ENCODE data around the gene AGMO.

AGMO gene

DNA sequence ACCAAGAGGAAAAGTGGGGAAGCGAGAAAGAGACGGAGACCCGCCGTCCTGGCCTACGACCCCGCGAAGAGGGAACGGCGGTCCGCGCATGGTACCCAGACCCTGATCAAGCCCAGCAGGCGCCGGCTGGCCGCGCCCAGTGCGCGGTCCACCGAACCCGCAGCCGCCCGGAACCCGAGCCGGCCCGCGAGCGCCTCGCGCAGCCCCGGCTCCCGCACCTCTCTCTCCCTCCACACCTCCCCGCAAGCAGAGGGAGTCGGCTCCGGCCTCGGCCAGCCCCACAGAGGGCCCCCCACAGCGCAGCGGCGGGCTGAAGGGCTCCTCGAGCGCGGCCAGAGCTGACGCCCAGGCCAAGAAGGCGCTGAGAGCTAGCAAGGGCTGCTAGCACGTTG lies 164.7 kb downstream of the AGMO start:
- H3K27me3 ChIP-seq, result no peaks in the 10 kb centered on the region
- DNase-seq, result no peak
- H3K4me1 ChIP-seq, result no peaks in the 10 kb centered on the region
- H3K4me3 ChIP-seq (ENCODE audit: low read depth, low read length), result no peak overlapping the region
- H3K9me3 ChIP-seq, result no peaks in the 10 kb centered on the region
- H3K36me3 ChIP-seq, result no peaks in the 10 kb centered on the region
- TF ChIP-seq, protein P1, sequence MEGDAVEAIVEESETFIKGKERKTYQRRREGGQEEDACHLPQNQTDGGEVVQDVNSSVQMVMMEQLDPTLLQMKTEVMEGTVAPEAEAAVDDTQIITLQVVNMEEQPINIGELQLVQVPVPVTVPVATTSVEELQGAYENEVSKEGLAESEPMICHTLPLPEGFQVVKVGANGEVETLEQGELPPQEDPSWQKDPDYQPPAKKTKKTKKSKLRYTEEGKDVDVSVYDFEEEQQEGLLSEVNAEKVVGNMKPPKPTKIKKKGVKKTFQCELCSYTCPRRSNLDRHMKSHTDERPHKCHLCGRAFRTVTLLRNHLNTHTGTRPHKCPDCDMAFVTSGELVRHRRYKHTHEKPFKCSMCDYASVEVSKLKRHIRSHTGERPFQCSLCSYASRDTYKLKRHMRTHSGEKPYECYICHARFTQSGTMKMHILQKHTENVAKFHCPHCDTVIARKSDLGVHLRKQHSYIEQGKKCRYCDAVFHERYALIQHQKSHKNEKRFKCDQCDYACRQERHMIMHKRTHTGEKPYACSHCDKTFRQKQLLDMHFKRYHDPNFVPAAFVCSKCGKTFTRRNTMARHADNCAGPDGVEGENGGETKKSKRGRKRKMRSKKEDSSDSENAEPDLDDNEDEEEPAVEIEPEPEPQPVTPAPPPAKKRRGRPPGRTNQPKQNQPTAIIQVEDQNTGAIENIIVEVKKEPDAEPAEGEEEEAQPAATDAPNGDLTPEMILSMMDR (IDR thresholded peaks at IDR 0.05; ENCODE audit: low read depth, low read length), result no peak

- Histone ChIP-seq H3K27me3 (no peaks in the 10 kb centered on the region), H3K4me1 (no peaks in the 10 kb centered on the region), H3K9me3 (no peaks in the 10 kb centered on the region), H3K4me3 (ENCODE audit: low read depth, low read length) (no peak overlapping the region), H3K36me3 (no peaks in the 10 kb centered on the region)
- TF ChIP-seq, protein P1 (IDR thresholded peaks at IDR 0.05; ENCODE audit: low read depth, low read length), result no peak
- peak; percentile 20 for DNase-seq
Measured at GRCh38 chr7:15396210-15397158, 165.3 kb downstream of the AGMO start.

GRCh38 chr7:15389073-15389472 lies 172.7 kb downstream of the AGMO start:
- Histone ChIP-seq H3K9me3 (no peaks in the 10 kb centered on the region), H3K4me1 (no peaks in the 10 kb centered on the region), H3K27me3 (no peaks in the 10 kb centered on the region), H3K4me3 (ENCODE audit: low read depth, low read length) (no peak overlapping the region), H3K36me3 (no peaks in the 10 kb centered on the region)
- DNase-seq, result no peak
- TF ChIP-seq, protein P1 (IDR thresholded peaks at IDR 0.05; ENCODE audit: low read depth, low read length), result peak; percentile 7; the same call in 1 of the 2 replicates

DNA sequence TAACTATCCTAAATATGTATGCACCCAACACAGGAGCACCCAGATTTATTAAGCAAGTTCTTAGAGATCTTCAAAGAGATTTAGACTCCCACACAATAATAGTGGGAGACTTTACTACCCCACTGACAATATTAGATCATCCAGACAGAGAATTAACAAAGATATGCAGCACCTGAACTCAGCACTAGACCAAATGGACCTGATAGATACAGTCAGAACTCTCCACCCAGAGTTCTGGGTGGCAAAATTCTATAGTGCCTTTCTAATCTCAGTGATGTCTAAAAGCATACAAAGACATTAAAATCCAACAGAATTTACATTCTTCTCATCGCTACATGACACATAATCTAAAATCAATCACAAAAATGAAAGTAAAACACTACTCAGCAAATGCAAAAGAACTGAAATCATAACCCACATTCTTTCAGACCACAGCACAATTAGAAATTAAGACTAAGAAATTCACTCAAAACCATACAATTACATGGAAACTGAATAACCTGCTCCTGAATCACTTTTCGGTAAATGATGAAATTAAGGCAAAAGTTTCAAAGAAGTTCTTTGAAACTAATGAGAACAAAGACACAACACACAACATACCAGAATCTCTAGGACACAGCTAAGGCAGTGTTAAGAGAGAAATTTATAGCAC lies 183.2 kb downstream of the AGMO start:
- H3K4me3 ChIP-seq (ENCODE audit: low read depth, low read length), result no peak overlapping the region
- no peak for DNase-seq
- no peaks in the 10 kb centered on the region for H3K36me3 ChIP-seq
- H3K27me3 ChIP-seq, result no peaks in the 10 kb centered on the region; the same call in 1 of the 2 replicates
- TF ChIP-seq, protein P1 (IDR thresholded peaks at IDR 0.05; ENCODE audit: low read depth, low read length), result no peak
- H3K4me1 ChIP-seq, result no peaks in the 10 kb centered on the region
- H3K9me3 ChIP-seq, result no peaks in the 10 kb centered on the region

DNA sequence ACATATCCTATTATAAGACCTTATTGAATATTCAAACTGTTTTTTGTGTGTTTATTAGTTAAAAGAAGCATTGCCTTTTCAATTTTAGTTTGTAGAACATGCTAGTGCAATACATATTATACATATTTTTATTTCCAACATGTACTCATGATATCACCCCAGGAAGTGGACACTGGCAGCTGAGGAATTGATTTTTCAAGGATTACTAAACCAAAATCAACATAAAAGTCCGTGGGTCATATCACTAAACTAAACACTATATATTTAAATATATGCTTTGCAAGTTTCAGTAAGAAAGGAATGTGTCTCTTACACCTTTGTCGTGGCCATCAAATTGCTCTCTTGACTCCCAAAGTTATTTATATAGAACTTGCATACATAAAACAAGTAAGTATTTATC lies 185.2 kb downstream of the AGMO start:
- no peaks in the 10 kb centered on the region for H3K4me1 ChIP-seq
- H3K27me3 ChIP-seq, result no peaks in the 10 kb centered on the region; the same call in 1 of the 2 replicates
- DNase-seq, result no peak
- no peak overlapping the region for H3K4me3 ChIP-seq (ENCODE audit: low read depth, low read length)
- no peaks in the 10 kb centered on the region for H3K9me3 ChIP-seq
- TF ChIP-seq, protein P1 (IDR thresholded peaks at IDR 0.05; ENCODE audit: low read depth, low read length), result no peak
- no peaks in the 10 kb centered on the region for H3K36me3 ChIP-seq

DNA sequence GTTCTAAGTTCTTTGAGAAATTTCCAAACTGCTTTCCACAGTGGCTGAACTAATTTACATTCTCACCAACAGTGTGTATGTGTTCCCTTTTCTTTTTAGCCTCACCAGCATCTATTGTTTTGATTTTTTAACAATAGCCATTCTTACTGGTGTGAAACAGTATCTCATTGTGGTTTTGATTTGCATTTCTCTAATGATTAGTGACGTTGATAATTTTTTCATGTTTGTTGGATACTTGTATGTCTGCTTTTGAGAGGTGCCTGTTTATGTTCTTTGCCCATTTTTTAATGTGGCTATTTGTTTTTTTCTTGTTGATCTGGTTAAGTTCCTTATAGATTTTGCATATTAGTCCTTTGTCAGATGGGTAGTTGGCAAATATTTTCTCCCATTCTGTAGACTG lies 191.4 kb downstream of the AGMO start:
- Histone ChIP-seq H3K4me3 (ENCODE audit: low read depth, low read length) (no peak overlapping the region), H3K27me3 (peaks cover 3% of the 10 kb centered on the region), H3K9me3 (no peaks in the 10 kb centered on the region), H3K36me3 (no peaks in the 10 kb centered on the region), H3K4me1 (no peaks in the 10 kb centered on the region)
- TF ChIP-seq, protein P1 (IDR thresholded peaks at IDR 0.05; ENCODE audit: low read depth, low read length), result no peak
- no peak for DNase-seq

All from BE2C (cell line).